ENCODE measurements around the gene GPR153. TPM values are rescaled to one million over a fixed set of nuclear protein-coding genes. Genes with fewer than 3 reads are reported as not detected.
"Not testable (repeated sequence)": the region's sequence is repeated elsewhere in the genome, so short reads cannot be mapped to it uniquely, and the experiment has no call there.

GPR153 gene
- 3.4 and 3.9 TPM in 2 replicates for total RNA-seq (2014; rRNA removed; shearing (Covaris generic); ENCODE audit: low replicate concordance)

GRCh38 chr1:6260961-6261614 is at the start of gene GPR153:
Gene GPR153 (minus strand): TSS chr1:6261098. CDS start chr1:6254905, 6,193 bp downstream.
- H3K4me3 ChIP-seq (ENCODE audit: low read length) = peak within 1 kb of the TSS; percentile 72
- no peaks in the 10 kb centered on the region for H3K36me3 ChIP-seq (ENCODE audit: insufficient read depth, low read length)
- H3K9me3 ChIP-seq (ENCODE audit: low read length) = no peaks in the 10 kb centered on the region
- peak within 1 kb of the TSS; percentile 64 for H3K9ac ChIP-seq (ENCODE audit: low read length)
- H2AFZ ChIP-seq (ENCODE audit: low read length) = peak within 1 kb of the TSS; percentile 78; the same call in 1 of the 2 replicates
- H3K9me2 ChIP-seq (replicated peaks; ENCODE audit: insufficient read depth, low read length) = no peaks in the 10 kb centered on the region
- H3K4me1 ChIP-seq (ENCODE audit: low read length) = peaks cover 35% of the 10 kb centered on the region
- peak within 1 kb of the TSS; percentile 94 for H3K4me2 ChIP-seq (ENCODE audit: low read depth, low read length, poor library complexity, severe bottlenecking)
- H4K20me1 ChIP-seq (ENCODE audit: insufficient read depth, low read depth, low read length) = peaks cover 20% of the 10 kb centered on the region; the same call in 1 of the 2 replicates
- no peaks in the 10 kb centered on the region for H3K79me2 ChIP-seq (ENCODE audit: low read length)
- H3K27ac ChIP-seq (ENCODE audit: low read length) = no peak within 1 kb of the TSS
- no peaks in the 10 kb centered on the region for H3K27me3 ChIP-seq (ENCODE audit: low read length)
- DNase-seq = peak; percentile 85

GRCh38 chr1:6310116-6310848 is 49.4 kb upstream of the GPR153 start:
- no peaks in the 10 kb centered on the region for H4K20me1 ChIP-seq (ENCODE audit: insufficient read depth, low read depth, low read length)
- H3K9ac ChIP-seq (ENCODE audit: low read length) = no peak overlapping the region
- no peak overlapping the region for H3K27ac ChIP-seq (ENCODE audit: low read length)
- no peaks in the 10 kb centered on the region for H3K9me2 ChIP-seq (replicated peaks; ENCODE audit: insufficient read depth, low read length)
- no peaks in the 10 kb centered on the region for H3K27me3 ChIP-seq (ENCODE audit: low read length)
- H2AFZ ChIP-seq (ENCODE audit: low read length) = no peak overlapping the region
- no peak overlapping the region for H3K4me3 ChIP-seq (ENCODE audit: low read length)
- no peak overlapping the region for H3K4me2 ChIP-seq (ENCODE audit: low read depth, low read length, poor library complexity, severe bottlenecking)
- no peaks in the 10 kb centered on the region for H3K79me2 ChIP-seq (ENCODE audit: low read length)
- H3K36me3 ChIP-seq (ENCODE audit: insufficient read depth, low read length) = no peaks in the 10 kb centered on the region; the same call in 1 of the 2 replicates
- H3K9me3 ChIP-seq (ENCODE audit: low read length) = no peaks in the 10 kb centered on the region
- H3K4me1 ChIP-seq (ENCODE audit: low read length) = no peaks in the 10 kb centered on the region
- no peak for DNase-seq

GRCh38 chr1:6309564-6309963 is 48.7 kb upstream of the GPR153 start:
- no peaks in the 10 kb centered on the region; the same call in 1 of the 2 replicates for H3K36me3 ChIP-seq (ENCODE audit: insufficient read depth, low read length)
- H3K27ac ChIP-seq (ENCODE audit: low read length) = no peak overlapping the region
- H2AFZ ChIP-seq (ENCODE audit: low read length) = no peak overlapping the region
- H4K20me1 ChIP-seq (ENCODE audit: insufficient read depth, low read depth, low read length) = no peaks in the 10 kb centered on the region
- no peaks in the 10 kb centered on the region for H3K27me3 ChIP-seq (ENCODE audit: low read length)
- no peaks in the 10 kb centered on the region for H3K9me2 ChIP-seq (replicated peaks; ENCODE audit: insufficient read depth, low read length)
- no peak for DNase-seq
- H3K9ac ChIP-seq (ENCODE audit: low read length) = no peak overlapping the region
- H3K4me1 ChIP-seq (ENCODE audit: low read length) = no peaks in the 10 kb centered on the region
- no peaks in the 10 kb centered on the region for H3K79me2 ChIP-seq (ENCODE audit: low read length)
- H3K4me3 ChIP-seq (ENCODE audit: low read length) = no peak overlapping the region
- no peaks in the 10 kb centered on the region for H3K9me3 ChIP-seq (ENCODE audit: low read length)
- H3K4me2 ChIP-seq (ENCODE audit: low read depth, low read length, poor library complexity, severe bottlenecking) = no peak overlapping the region

- H3K4me1 ChIP-seq (ENCODE audit: low read length) = peaks cover 3% of the 10 kb centered on the region; the same call in 1 of the 2 replicates
- no peak overlapping the region for H2AFZ ChIP-seq (ENCODE audit: low read length)
- no peak overlapping the region for H3K4me3 ChIP-seq (ENCODE audit: low read length)
- H4K20me1 ChIP-seq (ENCODE audit: insufficient read depth, low read depth, low read length) = no peaks in the 10 kb centered on the region
- H3K27ac ChIP-seq (ENCODE audit: low read length) = no peak overlapping the region
- DNase-seq = no peak
- no peaks in the 10 kb centered on the region for H3K9me3 ChIP-seq (ENCODE audit: low read length)
- no peaks in the 10 kb centered on the region; the same call in 1 of the 2 replicates for H3K36me3 ChIP-seq (ENCODE audit: insufficient read depth, low read length)
- H3K9ac ChIP-seq (ENCODE audit: low read length) = no peak overlapping the region
- H3K9me2 ChIP-seq (replicated peaks; ENCODE audit: insufficient read depth, low read length) = no peaks in the 10 kb centered on the region
- H3K27me3 ChIP-seq (ENCODE audit: low read length) = no peaks in the 10 kb centered on the region
- no peaks in the 10 kb centered on the region for H3K79me2 ChIP-seq (ENCODE audit: low read length)
- no peak overlapping the region for H3K4me2 ChIP-seq (ENCODE audit: low read depth, low read length, poor library complexity, severe bottlenecking)
Observed at GRCh38 chr1:6308449-6308848, 47.6 kb upstream of the GPR153 start.

- not testable (repeated sequence) for H3K4me1 ChIP-seq (ENCODE audit: low read length); H3K36me3 ChIP-seq (ENCODE audit: insufficient read depth, low read length); H2AFZ ChIP-seq (ENCODE audit: low read length); H3K9me2 ChIP-seq (replicated peaks; ENCODE audit: insufficient read depth, low read length); H3K4me3 ChIP-seq (ENCODE audit: low read length); H3K27ac ChIP-seq (ENCODE audit: low read length); H3K4me2 ChIP-seq (ENCODE audit: low read depth, low read length, poor library complexity, severe bottlenecking); H4K20me1 ChIP-seq (ENCODE audit: insufficient read depth, low read depth, low read length); H3K79me2 ChIP-seq (ENCODE audit: low read length); DNase-seq; H3K9me3 ChIP-seq (ENCODE audit: low read length); H3K27me3 ChIP-seq (ENCODE audit: low read length); H3K9ac ChIP-seq (ENCODE audit: low read length)
Observed at GRCh38 chr1:6307682-6308081, 46.8 kb upstream of the GPR153 start.

- Histone ChIP-seq H4K20me1 (ENCODE audit: insufficient read depth, low read depth, low read length) (no peaks in the 10 kb centered on the region), H2AFZ (ENCODE audit: low read length) (no peak overlapping the region), H3K9ac (ENCODE audit: low read length) (no peak overlapping the region), H3K36me3 (ENCODE audit: insufficient read depth, low read length) (no peaks in the 10 kb centered on the region; the same call in 1 of the 2 replicates), H3K4me1 (ENCODE audit: low read length) (peaks cover 3% of the 10 kb centered on the region; the same call in 1 of the 2 replicates), H3K9me3 (ENCODE audit: low read length) (no peaks in the 10 kb centered on the region), H3K79me2 (ENCODE audit: low read length) (no peaks in the 10 kb centered on the region), H3K4me2 (ENCODE audit: low read depth, low read length, poor library complexity, severe bottlenecking) (no peak overlapping the region), H3K27ac (ENCODE audit: low read length) (no peak overlapping the region), H3K27me3 (ENCODE audit: low read length) (no peaks in the 10 kb centered on the region), H3K4me3 (ENCODE audit: low read length) (no peak overlapping the region), H3K9me2 (replicated peaks; ENCODE audit: insufficient read depth, low read length) (no peaks in the 10 kb centered on the region)
- no peak for DNase-seq
Observed at GRCh38 chr1:6307099-6307498, 46.2 kb upstream of the GPR153 start.

GRCh38 chr1:6303397-6304012 is 42.6 kb upstream of the GPR153 start:
- no peaks in the 10 kb centered on the region for H3K27me3 ChIP-seq (ENCODE audit: low read length)
- no peak overlapping the region for H3K4me2 ChIP-seq (ENCODE audit: low read depth, low read length, poor library complexity, severe bottlenecking)
- no peaks in the 10 kb centered on the region for H3K36me3 ChIP-seq (ENCODE audit: insufficient read depth, low read length)
- H4K20me1 ChIP-seq (ENCODE audit: insufficient read depth, low read depth, low read length) = no peaks in the 10 kb centered on the region
- no peaks in the 10 kb centered on the region for H3K9me2 ChIP-seq (replicated peaks; ENCODE audit: insufficient read depth, low read length)
- no peak overlapping the region for H3K27ac ChIP-seq (ENCODE audit: low read length)
- no peak overlapping the region for H3K4me3 ChIP-seq (ENCODE audit: low read length)
- DNase-seq = no peak
- no peaks in the 10 kb centered on the region for H3K9me3 ChIP-seq (ENCODE audit: low read length)
- no peak overlapping the region for H3K9ac ChIP-seq (ENCODE audit: low read length)
- H3K79me2 ChIP-seq (ENCODE audit: low read length) = no peaks in the 10 kb centered on the region
- peaks cover 3% of the 10 kb centered on the region; the same call in 1 of the 2 replicates for H3K4me1 ChIP-seq (ENCODE audit: low read length)
- H2AFZ ChIP-seq (ENCODE audit: low read length) = no peak overlapping the region

- Histone ChIP-seq H3K36me3 (ENCODE audit: insufficient read depth, low read length) (no peaks in the 10 kb centered on the region), H3K27ac (ENCODE audit: low read length) (no peak overlapping the region), H3K79me2 (ENCODE audit: low read length) (no peaks in the 10 kb centered on the region), H4K20me1 (ENCODE audit: insufficient read depth, low read depth, low read length) (no peaks in the 10 kb centered on the region), H3K9ac (ENCODE audit: low read length) (no peak overlapping the region), H2AFZ (ENCODE audit: low read length) (no peak overlapping the region), H3K4me1 (ENCODE audit: low read length) (peaks cover 3% of the 10 kb centered on the region; the same call in 1 of the 2 replicates), H3K9me3 (ENCODE audit: low read length) (no peaks in the 10 kb centered on the region), H3K4me3 (ENCODE audit: low read length) (no peak overlapping the region), H3K4me2 (ENCODE audit: low read depth, low read length, poor library complexity, severe bottlenecking) (no peak overlapping the region), H3K27me3 (ENCODE audit: low read length) (no peaks in the 10 kb centered on the region), H3K9me2 (replicated peaks; ENCODE audit: insufficient read depth, low read length) (no peaks in the 10 kb centered on the region)
- no peak for DNase-seq
Observed at GRCh38 chr1:6302568-6302967, 41.7 kb upstream of the GPR153 start.

Data from Karpas-422 (cell line).